Measurements from ENCODE around the gene CCDC14.

DNA sequence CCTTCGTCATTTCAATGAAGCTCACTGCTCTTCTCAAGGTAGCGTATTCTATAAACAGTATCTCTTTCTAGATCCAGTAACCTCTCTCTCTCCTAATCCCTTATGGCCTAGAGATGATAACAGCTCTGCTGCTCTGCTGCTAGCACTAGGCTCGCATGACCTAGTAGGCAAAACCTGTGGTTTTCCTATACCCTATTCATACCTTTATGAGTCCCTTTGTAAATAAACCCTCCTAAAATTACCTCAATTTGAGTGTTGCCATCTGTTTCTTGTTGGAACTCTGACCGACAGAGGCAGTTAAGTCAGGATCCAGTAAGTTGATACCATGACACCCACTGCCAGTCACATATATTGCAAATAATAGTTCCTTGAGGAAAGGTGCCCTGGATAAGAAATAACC is 7.3 kb downstream of the CCDC14 start:
- TF ChIP-seq POLR2A (IDR thresholded peaks at IDR 0.05; ENCODE audit: low read depth, low read length), result no peak
- no peak for TF ChIP-seq TAF1 (IDR thresholded peaks at IDR 0.05; ENCODE audit: low read depth, low read length)
- TF ChIP-seq POLR2AphosphoS5 (IDR thresholded peaks at IDR 0.05; ENCODE audit: low read depth, low read length), result no peak
- no peak for TF ChIP-seq SPI1 (IDR thresholded peaks at IDR 0.05; ENCODE audit: low read depth, low read length)

Data from GM12891 (cell line).